HG03039 (cell line): ENCODE data around the gene ARHGAP8.
"Not testable (repeated sequence)": the region's sequence is repeated elsewhere in the genome, so short reads cannot be mapped to it uniquely, and the experiment has no call there.

Source experiments
- ATAC-seq: cut with Tn5 transposase; IDR thresholded peaks from one replicate; pipeline ENCODE4 v1.9.1; 2021; ENCODE audit warnings: mild to moderate bottlenecking, moderate library complexity; ENCODE audit not compliant: unreplicated experiment

Gene ARHGAP8

DNA sequence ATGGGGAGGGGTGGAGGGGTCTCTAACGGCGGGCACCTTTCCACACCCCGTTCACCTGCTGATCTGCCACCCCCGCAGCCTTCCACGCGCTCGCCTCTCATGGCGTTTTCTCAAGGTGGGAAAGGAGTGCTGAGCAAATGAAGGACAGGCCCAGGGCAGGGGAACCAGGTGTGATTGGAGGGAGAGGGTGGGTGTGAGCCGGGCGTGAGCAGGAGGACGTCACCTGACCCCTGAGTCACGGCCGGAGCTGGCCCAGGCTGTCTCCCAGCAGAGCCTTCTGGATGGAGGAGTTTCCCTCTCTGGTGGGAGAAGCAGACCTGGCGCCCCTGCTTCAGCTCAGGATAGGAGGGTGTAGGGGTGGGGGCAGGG is 14.0 kb upstream of the ARHGAP8 start:
- no peak for ATAC-seq

DNA sequence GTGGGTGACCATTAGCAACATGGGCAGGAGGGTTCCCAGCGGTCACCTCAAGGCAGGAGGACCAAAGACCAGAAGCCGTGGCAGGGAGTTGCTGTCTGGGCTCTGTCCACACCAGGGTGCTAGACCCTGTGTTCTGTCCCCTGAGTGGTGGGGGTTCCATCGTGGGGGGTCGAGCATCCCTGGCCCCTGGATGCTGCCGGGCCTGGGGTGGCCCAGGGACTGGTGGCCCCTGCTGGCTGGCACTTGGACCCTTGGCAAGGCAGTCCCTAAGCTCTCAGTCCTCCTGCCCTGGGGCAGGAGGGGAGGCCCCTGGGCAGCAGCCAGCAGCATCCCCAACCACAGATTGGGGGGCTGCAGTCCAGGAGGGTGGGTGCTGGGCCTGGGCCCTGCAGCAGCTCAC is 13.4 kb upstream of the ARHGAP8 start:
- ATAC-seq = no peak

DNA sequence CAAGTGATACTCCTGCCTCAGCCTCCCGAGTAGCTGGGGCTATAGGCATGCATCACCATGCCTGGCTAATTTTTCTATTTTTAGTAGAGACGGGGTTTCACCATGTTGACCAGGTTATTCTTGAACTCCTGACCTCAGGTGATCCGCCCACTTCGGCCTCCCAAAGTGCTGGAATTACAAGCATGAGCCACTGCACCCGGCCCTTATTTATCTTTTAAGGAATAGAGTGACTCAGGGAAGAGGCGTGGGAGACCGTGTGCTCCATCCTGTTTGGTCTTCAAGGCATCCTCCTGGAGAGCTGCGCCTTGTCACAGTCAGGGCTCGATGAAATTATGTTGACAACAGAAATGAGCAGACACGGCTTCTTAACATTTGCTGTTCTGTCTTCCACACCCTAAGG is 12.7 kb upstream of the ARHGAP8 start:
- ATAC-seq = not testable (repeated sequence)

DNA sequence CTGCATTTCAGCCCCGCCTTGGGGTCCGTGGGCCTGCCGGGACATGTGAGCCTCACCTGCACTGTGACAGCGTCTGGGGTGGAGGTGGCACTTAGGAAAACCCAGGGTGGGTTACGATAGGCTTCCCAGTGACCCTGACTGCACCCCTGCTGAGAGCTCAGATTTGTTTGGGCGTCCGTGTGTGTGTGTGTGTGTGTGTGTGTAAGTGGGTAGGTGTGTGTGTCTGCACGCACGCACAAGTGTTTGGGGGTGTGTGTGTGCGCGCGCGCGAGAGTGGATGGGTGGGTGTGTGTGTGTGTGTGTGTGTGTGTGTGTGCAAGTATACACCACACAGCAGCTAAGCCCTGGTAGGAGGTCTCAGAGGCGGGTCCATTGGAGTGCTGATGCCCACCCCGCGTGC is 12.1 kb upstream of the ARHGAP8 start:
- no peak for ATAC-seq

DNA sequence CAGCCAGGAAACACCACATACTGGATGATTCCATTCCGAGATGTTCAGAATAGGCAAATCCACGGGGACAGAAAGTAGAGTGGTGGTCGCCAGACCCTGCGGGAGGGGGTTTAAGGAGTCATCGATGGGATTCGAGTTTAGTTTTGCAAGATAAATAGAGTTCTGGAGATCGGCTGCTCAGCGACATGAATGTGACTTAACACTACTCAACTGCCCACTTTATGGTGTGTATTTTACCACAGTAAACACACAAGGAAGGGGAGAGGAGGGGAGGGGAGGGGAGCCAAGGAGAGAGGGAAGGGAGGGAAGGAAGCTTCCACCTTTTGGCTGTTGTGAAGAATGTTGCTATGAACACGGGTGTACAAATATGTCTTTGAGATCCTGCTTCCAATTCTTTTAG is 10.4 kb upstream of the ARHGAP8 start:
- ATAC-seq = no peak

DNA sequence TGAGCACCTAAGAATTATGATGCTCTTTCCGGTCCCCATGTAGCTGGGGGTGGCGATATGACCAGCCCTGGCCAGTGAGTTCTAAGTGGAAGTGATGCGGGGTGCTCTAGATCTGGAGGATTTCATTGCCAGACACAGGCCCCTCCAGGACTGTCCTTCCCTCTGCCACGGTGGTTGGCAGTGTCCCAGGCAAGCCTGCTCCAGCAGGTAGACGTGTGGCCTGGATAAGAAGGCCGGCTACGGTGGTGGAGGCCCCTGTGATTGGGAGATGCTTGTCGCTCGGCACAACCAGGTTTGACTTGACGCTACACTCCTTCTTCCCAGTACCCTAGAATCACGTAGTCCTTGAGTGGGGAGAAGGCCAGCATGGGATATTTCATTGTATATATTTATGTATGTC is 9.1 kb upstream of the ARHGAP8 start:
- no peak for ATAC-seq

DNA sequence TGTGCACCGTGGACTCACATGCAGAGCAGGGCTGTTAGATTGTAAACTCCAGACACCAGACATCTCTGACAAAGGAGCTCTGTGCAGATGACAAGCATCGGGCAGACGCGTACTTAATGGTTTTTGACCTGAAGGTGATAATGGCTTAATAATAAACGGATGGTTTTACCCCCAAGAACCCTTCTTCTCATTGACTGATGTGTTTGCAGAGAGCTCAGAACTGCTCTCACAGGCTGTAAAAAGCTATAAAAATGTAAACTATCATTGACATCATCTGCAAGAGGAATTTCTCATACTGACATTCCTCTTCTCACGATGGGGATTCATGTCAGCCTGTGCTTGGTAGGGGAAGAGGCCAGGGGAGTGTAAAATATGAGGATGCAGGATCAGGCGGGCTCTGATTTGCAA is 8.6 kb upstream of the ARHGAP8 start:
- no peak for ATAC-seq

DNA sequence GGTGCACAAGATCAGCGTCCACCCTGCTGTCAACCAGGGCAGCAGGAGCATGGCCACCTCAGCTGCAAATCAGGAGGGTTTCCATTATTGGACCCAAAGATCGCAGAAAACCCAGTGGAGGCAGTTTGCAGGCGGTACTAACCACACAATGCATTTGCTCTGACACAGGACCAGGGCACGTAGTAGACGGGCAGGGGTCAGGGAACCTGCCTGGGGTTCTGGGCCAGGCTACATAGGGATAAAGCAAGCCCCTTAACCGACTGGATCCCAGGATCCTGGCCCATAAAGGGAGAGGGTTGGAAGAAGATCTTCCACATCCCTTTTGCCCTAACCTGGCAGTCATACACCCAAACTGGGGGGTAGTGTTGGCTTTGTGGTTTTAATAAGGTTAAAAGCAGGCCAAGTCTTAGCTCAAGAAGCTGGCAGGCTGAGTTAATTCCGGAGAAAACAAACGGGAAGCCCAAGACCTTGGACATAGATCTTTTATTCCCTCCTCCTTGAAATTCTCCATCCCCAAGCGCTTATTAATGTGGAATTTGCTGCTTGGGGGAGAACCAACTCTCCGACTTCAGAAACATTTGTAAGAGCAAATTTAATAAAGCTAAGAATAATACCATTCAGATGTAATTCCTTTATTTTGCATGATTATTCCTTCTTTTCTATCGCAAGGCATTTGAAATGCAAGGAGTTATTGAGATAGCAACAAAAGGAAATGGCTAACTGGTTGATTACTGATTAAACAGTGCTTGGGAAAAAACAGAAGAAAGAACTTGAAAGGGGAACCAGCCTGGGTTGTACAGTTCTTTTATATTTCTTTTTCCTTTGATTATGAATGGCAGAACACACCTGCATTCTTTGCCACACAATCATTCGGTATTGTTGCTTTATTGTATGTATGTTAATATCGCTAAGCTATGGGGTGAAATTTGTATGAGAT is 6.3 kb upstream of the ARHGAP8 start:
- ATAC-seq = no peak

DNA sequence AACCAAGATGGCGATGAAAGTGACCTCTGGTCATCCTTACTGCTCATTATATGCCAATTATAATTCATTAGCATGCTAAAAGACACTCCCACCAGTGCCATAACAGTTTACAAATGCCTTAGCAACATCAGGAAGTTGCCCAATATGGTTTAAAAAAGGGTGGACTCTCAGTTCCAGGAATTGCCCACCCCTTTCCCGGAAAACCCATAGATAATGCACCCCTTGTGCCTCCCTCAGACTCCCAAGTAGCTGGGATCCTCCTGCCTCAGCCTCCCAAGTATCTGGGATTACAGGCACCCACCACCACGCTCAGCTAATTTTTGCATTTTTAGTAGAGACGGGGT is 4.6 kb upstream of the ARHGAP8 start:
- not testable (repeated sequence) for ATAC-seq

DNA sequence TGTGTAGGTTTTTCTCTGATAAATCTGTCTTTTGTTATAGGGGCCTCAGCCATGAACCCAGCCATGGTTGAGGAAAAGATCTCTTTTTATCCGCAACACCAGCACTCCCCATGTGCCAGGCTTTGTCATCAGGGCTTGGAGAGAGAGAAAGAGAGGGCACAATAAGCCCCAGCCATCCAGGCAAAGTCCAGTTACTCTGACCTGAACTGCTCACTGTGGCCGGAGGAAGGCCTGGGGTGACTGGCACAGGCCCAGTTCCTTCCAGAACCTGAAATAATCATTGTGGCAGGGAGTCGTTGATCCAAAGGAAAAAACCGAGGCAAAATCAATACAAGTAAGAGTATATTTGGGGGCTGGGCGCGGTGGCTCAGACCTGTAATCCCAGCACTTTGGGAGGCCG is 3.9 kb upstream of the ARHGAP8 start:
- no peak for ATAC-seq

DNA sequence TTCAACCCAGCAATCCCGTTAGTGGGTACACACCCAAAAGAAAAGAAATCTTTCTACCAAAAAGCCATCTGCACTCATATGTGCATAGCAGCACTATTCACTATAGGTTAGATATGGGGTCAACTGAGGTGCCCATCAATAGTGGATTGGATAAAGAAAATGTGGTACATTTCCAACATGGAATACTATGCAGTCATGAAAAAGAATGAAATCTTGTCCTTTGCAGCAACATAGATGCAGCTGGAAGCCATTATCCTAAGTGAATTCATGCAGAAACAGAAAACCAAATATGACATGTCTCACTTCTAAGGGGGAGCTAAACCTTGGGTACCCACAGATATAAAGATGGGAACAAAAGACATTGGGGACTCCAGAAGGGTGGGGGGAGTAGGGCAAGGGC is 1.9 kb upstream of the ARHGAP8 start:
- no peak for ATAC-seq

DNA sequence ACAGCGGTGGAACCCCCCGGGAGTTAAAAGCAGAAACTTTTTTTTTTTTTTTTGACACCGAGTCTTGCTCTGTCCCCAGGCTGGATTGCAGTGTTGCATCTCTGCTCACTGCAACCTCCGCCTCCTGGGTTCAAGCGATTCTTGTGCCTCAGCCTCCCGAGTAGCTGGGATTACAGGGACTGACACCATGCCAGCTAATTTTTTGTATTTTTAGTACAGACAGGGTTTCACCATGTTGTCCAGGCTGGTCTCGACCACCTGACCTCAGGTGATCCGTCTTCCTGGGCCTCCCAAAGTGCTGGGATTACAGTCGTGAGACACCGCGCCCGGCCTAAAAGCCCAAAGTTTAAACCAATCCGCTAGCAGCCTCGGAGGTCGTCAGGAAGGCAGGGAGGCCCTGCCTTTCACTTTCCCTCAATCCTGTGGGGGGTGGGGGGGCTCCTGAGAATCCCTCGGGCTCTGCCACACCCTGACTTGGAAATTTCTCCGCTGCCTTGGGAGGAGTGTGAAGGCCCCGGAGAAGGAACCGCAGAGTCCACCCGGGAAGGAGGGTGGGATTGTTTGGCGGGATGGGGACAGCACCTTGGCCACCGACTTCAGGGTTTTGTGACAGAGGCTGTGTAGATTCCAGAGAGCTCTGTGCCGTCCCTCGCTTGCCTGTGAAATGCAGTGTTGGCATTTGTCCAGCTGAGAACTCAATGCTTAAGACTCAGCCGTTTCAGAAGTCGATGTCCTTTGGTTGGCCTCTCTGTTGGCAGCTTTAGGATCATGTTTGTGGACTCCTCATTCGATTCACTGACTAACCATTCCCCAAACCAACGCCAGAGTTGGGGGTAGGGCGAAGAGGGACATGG is 1.0 kb downstream of the ARHGAP8 start:
- ATAC-seq = no peak

DNA sequence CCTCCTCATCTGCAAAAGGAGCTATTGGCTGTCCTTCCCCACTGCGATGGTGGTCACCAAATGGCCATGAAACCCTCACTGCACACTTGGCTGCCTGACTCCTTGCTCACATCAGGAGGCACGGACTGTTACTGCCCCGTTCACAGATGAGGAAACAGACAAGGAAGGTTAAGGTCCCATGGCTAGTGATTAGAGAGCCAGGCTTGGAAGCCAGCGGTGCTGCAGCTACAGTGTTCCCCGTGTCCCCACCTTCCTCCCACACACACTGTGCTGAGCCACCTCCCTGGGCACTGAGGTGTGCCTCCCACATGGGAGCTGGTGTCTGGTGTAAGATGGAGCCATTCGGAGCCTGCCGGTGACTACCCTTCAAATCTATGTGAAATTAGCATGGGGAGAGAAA is 2.6 kb downstream of the ARHGAP8 start:
- ATAC-seq = no peak

DNA sequence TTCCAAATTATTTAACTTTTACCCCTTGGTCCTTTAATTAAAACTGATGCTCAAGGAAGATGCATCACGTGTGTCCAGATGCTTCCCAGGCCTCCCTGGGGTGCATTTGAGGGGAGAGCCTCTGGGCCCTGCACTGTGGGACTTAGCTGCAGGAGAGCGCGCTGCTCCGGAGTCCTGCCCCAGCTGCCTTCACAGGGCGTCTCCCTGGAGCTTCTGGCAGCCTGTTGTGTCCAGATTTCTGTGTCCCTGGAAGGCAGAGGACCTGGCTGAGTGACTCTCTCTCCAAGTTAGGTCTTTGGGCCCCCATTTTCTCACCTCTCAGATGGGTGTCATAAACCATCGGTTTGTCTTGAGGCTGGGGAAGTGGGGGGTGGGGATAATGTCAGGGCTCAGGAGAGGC is 3.0 kb downstream of the ARHGAP8 start:
- ATAC-seq = no peak

DNA sequence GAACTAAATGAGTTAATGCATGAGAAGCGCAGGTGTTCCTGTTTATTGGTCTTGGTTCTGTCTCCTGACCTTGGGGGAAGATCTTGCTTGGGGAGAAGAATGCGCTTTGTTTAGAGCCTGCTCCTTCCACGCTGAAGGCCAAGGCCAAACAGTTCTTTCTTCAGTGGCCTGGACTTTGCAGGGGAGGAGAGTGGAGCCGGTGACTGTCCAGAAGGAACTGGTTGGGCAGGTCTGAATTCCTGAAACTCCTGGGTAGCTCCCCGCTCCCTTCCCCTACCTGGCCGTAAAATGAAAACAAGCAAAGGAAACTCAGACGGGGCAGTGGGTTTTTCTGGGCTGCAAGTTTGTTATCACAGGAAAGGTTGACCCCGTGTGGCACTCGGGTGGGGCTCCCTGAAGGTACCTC is 3.6 kb downstream of the ARHGAP8 start:
- ATAC-seq = no peak

DNA sequence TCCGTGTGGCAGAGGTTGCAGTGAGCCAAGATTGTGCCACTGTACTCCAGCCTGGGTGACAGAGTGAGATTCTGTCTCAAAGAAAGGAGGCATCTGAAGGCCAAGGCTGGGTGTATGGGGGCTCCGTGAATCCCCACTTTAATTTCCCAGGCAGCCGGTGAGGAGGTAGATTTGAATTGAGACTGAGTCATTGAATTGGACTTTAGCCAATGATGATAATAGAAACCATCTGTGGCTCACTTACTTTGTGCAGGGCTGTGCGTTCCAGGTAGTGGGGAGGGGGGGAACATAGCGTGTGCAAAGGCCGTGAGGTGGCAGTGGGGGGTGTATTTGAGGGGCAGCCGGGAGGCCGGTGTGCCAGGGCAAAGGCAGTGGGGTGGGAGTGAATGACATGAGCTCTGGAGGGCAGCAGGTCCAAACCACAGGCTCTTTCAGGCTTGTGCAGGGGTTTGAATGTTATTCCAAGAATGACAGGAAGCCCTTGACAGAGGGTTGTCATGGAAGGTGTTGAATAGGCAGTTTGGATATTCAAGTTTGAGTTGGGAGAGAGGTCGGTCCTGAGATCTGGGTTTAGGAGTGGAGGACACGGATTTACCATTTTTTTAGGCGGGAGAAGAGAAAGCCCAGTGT is 6.1 kb downstream of the ARHGAP8 start:
- no peak for ATAC-seq

DNA sequence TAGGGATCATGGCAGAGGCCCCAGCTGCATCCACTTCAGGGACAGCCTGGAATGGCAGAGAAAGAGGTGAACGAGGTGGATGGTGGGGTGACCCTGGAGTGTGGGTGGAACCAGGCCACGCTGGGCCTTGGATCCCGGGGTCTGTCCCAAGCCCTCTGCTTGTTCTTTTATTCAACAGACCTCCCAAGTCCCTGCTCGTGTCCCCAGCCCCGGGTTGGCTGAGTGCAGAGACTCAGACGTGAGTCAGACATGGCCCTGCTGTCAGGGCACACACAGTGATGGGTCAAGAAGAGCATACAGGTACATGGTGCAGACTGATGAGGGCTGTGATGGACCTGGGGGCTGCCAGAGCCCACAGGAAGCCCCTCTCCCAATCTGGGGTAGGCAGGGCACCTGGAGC is 6.6 kb downstream of the ARHGAP8 start:
- ATAC-seq = no peak

DNA sequence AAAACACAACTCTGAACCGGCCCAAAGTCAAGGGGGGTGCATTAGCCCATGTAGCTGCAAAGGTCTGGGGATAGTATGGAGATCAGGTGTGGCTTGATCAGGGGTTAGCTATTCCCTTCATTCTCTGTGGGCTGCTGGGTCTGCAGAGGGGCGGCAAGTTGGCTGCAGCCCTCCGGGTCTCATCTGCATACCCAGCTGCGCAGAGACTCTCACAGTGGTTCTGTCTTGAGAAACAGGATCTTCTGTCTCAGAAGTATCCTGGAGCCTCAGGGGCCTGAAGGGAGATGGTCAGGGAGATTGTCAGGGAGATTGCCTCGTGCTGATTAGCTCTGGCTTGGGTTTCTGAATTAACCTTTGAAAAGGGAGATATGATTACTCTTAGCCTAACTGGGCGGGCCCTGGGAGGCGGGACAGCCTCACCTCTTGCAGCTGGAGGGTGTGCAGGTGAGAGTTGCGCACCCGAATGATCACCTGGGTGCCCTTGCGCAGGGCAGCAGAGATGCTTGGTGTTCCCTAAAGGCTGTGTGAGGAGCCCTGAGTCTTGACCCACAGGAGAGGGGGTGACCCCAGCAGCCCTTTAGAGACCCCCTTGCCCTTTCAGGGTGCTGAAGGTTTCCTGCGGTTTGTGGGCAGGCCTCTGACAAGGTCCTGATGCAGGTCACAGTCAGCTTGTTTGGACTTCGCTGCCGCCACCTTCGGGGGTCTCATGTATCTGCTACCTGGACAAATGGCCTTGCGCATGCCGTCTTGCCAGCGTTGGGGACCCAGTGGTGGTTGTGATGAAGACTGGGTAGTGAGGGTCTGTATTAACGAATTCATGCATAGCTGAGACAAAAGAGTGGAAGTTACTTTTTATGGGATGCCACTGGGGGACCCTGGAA is 7.3 kb downstream of the ARHGAP8 start:
- no peak for ATAC-seq

DNA sequence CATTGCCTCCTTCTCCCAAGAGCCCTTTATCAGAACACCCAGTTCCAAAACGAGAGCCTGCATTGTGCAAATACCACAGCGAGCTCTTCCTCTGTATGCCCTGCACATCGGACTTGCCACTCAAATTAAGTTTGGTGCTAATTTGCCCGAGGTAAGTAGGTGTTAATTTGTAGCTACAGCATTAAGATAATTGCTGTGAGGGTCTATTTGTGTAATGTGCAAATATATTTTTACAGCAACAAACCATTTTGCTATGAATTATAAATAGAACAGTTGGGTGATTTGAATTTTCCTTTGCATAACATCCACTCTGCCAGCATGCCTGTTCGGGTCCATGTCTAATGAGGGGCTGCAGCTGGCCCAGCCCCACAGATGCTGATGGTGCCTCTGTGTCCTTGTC is 8.1 kb downstream of the ARHGAP8 start:
- no peak for ATAC-seq

DNA sequence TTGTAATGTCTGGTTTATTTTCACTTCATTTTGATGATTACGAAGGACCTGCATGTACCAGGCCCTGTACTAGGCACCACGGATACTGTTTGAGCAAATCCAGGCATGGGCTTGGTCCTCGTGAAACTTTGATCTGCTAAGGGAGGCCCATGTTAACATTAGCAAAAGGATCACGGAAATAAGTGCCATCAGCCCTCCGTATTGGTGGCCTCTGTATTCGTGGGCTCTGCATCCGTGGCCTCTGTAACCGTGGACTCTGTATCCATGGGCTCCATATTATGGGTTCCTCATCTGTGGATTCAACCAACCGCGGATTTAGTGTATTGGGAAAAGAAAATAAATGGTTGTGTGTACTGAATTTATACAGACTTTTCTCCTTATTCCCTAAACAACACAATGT is 8.7 kb downstream of the ARHGAP8 start:
- no peak for ATAC-seq

DNA sequence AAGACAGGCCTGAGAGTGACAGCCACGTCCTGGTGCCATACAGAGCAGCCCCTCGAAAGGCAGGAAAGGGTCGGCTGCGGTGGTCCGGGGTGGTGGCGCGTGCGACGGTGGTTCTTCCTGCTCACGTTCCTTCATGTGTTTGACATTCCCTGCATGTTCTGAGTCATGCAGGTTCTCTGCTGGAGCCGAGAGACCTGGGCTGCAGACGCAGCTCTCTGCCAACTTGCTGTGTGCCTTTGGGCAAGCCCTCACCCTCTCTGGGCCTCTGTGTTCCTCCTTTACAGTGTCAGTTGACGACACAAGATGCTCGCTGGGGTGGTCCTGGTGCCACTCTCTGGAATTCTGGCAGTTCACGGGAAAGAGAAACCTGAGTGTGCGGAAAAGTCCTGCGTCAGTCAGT is 12.0 kb downstream of the ARHGAP8 start:
- ATAC-seq = no peak
